GM20000 (cell line): Measurements from ENCODE around the gene PMS1.

ENCODE experiments used
- DNase-seq: peaks from one replicate; pipeline ENCODE4 v3.0.0; 2012; ENCODE audit warnings: low spot score
- TF ChIP-seq, protein P1 (sequence below): IDR thresholded peaks from 2 replicates; pipeline ENCODE4 v1.5.1; 2012; ENCODE audit warnings: mild to moderate bottlenecking, control low read depth; ENCODE audit errors: extremely low read depth, missing control alignments

The PMS1 gene

DNA sequence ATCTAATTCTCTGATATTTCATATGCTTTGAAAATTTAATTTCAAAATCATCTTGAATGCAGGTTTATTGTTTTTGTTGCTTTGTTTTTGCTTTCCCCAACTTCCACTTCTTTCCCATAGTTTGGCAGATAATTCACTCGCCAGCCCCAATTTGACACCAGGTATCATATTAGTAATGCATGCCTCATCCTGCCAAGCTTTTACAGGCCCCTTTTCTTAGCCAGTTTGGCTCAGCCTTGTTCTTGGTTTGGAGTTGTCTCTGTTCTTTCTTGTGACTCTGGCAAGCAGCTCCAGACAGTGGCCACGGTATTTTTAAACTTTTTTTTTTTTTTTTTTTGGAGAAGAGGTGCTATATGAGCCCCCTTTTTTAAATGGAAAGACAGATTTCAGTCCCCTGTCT lies 65.3 kb downstream of the PMS1 start:
- no peak for DNase-seq
- TF ChIP-seq, protein P1, sequence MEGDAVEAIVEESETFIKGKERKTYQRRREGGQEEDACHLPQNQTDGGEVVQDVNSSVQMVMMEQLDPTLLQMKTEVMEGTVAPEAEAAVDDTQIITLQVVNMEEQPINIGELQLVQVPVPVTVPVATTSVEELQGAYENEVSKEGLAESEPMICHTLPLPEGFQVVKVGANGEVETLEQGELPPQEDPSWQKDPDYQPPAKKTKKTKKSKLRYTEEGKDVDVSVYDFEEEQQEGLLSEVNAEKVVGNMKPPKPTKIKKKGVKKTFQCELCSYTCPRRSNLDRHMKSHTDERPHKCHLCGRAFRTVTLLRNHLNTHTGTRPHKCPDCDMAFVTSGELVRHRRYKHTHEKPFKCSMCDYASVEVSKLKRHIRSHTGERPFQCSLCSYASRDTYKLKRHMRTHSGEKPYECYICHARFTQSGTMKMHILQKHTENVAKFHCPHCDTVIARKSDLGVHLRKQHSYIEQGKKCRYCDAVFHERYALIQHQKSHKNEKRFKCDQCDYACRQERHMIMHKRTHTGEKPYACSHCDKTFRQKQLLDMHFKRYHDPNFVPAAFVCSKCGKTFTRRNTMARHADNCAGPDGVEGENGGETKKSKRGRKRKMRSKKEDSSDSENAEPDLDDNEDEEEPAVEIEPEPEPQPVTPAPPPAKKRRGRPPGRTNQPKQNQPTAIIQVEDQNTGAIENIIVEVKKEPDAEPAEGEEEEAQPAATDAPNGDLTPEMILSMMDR, result no peak

DNA sequence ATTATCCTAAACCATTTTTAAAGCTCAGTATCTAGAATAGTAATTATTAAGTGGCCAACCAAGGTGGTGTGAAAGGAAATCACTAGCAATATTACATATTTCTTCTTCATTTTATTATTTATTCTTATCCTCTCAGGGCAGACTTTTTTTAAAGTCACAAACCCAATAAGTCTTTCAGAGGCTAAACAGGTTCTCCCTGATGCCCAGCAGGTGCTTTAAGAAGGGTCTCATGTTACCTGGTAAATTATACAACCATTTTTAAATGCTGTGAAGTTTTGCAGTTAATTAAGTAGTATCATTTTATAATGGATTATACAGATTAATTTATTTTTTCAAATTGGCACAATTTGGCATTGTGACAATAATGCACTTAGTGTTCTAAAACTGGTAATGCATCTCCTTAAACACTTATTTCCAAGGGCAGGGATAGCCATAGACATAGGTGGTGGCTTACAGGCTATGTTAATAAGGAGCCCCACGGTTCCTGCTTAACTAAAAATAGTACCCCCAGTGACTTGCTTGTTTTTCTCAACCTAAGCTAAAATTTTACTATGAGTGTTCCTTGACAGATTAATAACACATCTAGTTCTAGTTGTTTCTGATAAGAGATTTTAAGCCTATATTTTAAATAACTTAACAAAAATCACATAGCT lies 67.0 kb downstream of the PMS1 start:
- no peak for DNase-seq
- TF ChIP-seq, protein P1, result no peak

DNA sequence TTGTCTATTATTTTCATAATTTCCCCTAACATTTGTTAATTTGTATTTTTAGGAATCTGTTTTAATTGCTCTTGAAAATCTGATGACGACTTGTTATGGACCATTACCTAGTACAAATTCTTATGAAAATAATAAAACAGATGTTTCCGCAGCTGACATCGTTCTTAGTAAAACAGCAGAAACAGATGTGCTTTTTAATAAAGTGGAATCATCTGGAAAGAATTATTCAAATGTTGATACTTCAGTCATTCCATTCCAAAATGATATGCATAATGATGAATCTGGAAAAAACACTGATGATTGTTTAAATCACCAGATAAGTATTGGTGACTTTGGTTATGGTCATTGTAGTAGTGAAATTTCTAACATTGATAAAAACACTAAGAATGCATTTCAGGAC lies 69.9 kb downstream of the PMS1 start:
- no peak for DNase-seq
- TF ChIP-seq, protein P1, result no peak

DNA sequence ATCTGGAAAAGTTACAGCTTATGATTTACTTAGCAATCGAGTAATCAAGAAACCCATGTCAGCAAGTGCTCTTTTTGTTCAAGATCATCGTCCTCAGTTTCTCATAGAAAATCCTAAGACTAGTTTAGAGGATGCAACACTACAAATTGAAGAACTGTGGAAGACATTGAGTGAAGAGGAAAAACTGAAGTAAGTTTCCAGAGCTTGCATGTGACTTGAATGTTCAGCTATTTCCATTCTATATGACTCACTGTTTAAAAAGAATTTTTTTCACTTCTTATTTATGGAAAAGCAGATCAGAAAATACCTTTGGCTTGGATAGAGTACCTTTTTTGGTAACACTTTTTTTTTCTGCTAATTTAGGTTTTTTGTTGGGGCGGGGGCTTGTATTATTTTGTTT lies 70.7 kb downstream of the PMS1 start:
- TF ChIP-seq, protein P1, result no peak
- no peak for DNase-seq

DNA sequence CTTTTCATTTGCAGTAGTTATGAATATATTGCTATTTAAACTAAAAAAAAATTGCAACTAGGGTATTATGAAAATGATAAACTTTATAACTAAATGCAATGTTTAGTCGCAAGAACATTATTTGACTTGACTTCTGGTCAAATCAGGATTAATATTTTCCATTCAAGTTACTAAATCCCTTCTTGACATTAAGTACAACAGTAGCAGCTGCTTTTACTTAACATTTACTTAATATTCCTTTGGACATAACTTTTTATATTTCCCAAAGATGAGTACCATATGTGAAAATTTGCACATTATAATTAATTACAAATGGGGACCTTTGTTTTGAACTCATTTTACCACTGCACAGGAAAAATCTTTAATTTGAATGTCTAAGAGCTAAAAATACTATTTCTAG lies 74.0 kb downstream of the PMS1 start:
- no peak for DNase-seq
- TF ChIP-seq, protein P1, result no peak

DNA sequence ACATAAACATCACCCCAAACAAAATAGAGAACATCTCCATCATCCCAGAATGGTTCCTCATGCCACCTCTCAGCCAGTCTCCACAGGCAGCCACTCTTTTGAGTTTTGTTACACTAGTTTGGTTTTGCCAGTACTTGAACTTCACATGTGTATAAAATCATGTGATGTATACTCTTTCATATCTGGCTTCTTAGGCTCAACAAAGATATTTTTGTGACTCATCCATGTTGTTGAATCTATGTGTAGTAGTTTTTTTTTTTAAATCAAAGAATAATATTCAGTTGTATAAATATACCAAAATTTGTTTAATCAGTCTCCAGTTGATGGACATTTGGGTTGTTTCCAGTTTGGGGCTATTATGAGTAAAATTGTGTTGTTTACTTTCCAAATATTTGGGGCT lies 75.9 kb downstream of the PMS1 start:
- TF ChIP-seq, protein P1, result no peak
- DNase-seq, result no peak

DNA sequence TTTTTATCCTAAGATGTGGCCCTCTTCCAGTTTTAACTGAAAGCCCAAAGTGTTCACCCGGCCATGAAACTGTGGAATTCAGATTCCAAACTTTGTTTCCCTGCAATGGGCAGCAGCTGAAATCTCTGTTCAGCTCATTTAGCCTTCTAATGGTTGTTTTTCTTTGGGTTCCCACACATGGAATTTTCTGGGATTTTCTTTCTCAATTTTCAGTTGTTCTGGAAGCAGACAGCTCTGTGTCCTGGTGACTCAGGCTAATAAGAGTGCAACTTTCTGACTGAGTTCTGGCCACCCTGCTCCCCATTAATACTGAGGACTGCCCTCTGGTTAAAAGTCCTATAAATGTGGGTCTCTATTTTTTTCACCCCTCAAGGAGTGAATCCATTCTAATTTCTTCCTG lies 78.5 kb downstream of the PMS1 start:
- TF ChIP-seq, protein P1, result no peak

More for the DNA sequence above, 78.5 kb downstream of the PMS1 start:
- no peak for DNase-seq
